ENCODE measurements around the gene METAP1D.
"Not testable (repeated sequence)": the region's sequence is repeated elsewhere in the genome, so short reads cannot be mapped to it uniquely, and the experiment has no call there.

The METAP1D gene

GRCh38 chr2:172048508-172049503, 49.1 kb downstream of the METAP1D start:
- DNase-seq (ENCODE audit: low spot score) = no peak

DNA sequence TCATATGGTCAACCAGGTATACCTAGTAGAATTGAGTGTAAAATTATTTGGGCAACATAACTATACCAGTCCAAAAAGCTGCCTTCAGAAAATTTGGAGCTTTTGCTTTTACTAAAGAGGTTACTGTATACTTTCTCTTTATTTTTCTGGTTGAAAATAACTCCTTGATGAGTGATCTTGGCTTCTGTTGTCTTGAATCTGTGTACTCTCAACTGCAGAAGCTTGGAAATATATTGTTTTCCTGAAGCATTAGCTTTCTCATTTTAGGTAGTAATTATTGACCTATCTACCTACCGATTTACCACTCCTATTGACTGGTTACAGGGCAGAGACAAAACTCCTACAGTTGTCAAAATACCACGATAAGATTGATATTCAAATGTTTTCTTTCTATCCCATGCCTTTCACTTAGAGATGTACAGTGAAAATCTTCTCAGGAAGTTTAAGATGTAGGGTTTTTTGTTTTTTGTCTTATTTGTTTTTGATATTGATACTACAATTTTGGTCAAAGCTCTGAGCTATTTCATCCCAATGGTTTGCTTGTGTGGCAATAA, 49.9 kb downstream of the METAP1D start:
- no peak for DNase-seq (ENCODE audit: low spot score)

GRCh38 chr2:172050479-172051125, 50.8 kb downstream of the METAP1D start:
- no peak for DNase-seq (ENCODE audit: low spot score)

GRCh38 chr2:172052000-172052983, 52.5 kb downstream of the METAP1D start:
- DNase-seq (ENCODE audit: low spot score) = no peak

GRCh38 chr2:172053486-172053885, 53.7 kb downstream of the METAP1D start:
- DNase-seq (ENCODE audit: low spot score) = no peak

DNA sequence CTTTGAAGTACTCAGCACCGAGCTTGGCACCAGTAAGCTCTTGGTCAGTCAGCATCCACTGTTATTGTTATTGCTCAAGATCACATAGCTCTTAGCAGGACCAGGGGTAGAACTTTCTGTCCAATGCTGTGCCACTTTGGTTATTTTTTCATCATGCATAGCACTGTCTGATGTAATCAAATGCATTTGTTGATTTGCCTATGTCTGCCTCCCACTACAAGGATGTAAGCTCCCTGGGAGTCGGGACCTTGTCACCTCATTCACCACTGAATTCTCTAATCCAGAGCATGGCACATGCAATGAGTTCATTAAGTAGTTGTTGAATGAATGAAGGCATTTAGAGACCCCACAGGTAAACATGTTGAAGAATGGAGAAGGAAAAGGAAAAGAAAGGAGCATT, 56.5 kb downstream of the METAP1D start:
- DNase-seq (ENCODE audit: low spot score) = no peak

- DNase-seq (ENCODE audit: low spot score) = no peak
These were observed 58.9 kb downstream of the METAP1D start for GRCh38 chr2:172058660-172059059.

DNA sequence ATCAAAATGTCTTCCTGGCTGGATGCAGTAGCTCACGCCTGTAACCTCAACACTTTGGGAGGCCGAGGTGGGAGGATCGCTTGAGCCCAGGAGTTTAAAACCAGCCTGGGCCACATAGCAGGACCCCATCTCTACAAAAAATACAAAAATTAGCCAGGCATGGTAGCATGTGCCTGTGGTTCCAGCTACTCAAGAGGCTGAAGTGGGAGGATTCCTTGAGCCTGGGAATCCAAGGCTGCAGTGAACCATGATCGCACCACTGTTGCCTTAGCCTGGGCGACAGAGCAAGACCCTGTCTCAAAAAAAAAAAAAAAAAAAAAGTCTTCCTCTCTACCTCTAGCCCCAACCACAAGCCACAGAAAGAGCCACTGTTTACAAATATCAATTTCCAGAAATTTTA, 60.4 kb downstream of the METAP1D start:
- not testable (repeated sequence) for DNase-seq (ENCODE audit: low spot score)

- no peak for DNase-seq (ENCODE audit: low spot score)
These were observed 62.8 kb downstream of the METAP1D start for GRCh38 chr2:172062402-172063004.

GRCh38 chr2:172063446-172063845, 63.7 kb downstream of the METAP1D start:
- DNase-seq (ENCODE audit: low spot score) = no peak

DNA sequence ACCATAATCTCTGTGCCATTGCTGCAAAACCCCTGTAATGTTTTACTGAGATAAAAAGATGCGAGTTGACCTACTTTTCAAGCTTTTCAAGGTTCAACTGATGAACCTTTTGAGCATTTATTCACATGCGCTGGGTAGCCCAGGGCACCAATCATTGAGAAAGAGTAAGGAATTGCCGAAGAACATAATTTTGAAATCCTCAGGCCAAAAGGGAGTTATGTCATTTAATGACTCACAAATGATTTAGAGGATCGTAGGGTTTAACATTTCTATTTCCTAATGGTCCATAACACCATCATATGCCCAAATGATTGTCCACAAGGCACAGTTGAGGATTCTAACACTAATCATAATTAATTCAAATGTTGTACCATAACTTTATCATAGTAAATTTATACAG, 65.4 kb downstream of the METAP1D start:
- DNase-seq (ENCODE audit: low spot score) = no peak

- DNase-seq (ENCODE audit: low spot score) = no peak
These were observed 66.7 kb downstream of the METAP1D start for GRCh38 chr2:172066394-172066886.

GRCh38 chr2:172067905-172068304, 68.2 kb downstream of the METAP1D start:
- not testable (repeated sequence) for DNase-seq (ENCODE audit: low spot score)

DNA sequence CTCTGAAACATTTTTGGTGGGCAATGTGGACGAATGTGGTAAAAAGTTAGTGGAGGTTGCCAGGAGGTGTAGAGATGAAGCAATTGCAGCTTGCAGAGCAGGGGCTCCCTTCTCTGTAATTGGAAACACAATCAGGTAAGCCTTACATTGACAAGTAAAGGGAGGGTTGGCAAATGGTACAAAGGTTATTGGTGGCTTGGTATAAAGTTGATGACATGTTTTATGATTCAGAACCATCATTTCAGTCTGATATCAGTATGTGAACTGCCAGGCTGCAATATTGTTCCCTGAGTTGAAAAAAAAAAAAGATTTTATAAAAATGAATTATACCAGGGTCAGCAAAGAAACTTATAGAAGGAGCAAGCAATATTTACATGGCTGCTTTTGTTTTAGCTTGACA, 71.2 kb downstream of the METAP1D start:
- DNase-seq (ENCODE audit: low spot score) = no peak

DNA sequence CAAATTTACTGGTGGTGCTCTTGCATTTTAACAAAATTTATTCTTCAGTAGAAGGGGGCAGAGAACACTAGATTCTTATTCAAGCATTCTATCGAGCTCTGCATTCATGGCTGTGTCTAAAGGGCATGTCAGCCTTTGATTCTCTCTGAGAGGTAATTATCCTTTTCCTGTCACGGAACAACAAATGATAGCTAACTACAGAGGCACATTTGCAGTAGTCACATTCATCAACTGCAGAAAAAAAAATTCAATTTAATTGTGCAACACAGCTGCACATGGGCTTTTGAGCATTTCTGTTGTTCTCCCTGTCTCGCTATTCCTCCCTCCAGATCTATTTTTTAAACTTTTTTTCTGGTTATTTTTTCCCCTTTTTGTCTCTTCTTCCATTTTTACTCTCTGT, 72.5 kb downstream of the METAP1D start:
- no peak for DNase-seq (ENCODE audit: low spot score)

- no peak for DNase-seq (ENCODE audit: low spot score)
These were observed 73.0 kb downstream of the METAP1D start for GRCh38 chr2:172072706-172073105.

GRCh38 chr2:172073518-172073917, 73.8 kb downstream of the METAP1D start:
- no peak for DNase-seq (ENCODE audit: low spot score)

GRCh38 chr2:172074254-172074653, 74.5 kb downstream of the METAP1D start:
- DNase-seq (ENCODE audit: low spot score) = no peak

GRCh38 chr2:172079416-172079815, 79.7 kb downstream of the METAP1D start:
- DNase-seq (ENCODE audit: low spot score) = no peak

DNA sequence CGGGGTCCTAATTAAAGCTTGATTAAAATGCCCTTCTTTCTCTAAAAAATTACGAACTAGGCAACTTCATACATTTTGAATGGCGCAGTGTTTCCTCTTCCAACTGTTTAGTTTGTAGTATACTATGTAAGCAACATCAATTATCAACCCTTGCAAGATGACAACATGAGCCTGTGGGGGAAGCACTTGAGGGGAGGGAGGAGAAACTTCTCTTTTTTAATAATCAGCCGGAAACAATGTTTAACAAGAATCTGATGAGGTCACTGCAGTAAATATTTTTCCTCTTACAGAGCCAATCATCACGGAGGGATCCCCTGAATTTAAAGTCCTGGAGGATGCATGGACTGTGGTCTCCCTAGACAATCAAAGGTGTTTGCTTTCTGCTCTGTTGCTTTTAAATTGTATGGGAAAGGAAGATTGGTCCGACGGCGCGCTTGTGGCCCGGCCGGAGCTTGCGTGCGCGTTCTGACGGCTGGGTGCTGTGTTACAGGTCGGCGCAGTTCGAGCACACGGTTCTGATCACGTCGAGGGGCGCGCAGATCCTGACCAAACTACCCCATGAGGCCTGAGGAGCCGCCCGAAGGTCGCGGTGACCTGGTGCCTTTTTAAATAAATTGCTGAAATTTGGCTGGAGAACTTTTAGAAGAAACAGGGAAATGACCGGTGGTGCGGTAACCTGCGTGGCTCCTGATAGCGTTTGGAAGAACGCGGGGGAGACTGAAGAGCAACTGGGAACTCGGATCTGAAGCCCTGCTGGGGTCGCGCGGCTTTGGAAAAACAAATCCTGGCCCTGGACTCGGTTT, 80.3 kb downstream of the METAP1D start:
- DNase-seq (ENCODE audit: low spot score) = no peak
